Transverse colon (tissue), 4 donors: ENCODE results near the gene TENM4. TPM values are rescaled to one million over a fixed set of nuclear protein-coding genes. Genes with fewer than 3 reads are reported as not detected.

Source experiments
- DNase-seq: peaks from one replicate; pipeline ENCODE4 v3.0.0-alpha.2; 2019
- H3K27ac ChIP-seq, 4 donors: fragments of 200-600 bp; sonication (generic); 2 replicates each; pipeline ENCODE4 v1.5.1; 2016 to 2018; ENCODE audit warnings: inconsistent platforms in 4 of 4
- H3K27me3 ChIP-seq: fragments of 200-600 bp; sonication (generic); 2 replicates; pipeline ENCODE4 v1.5.1; 2017; ENCODE audit warnings: inconsistent platforms
- H3K36me3 ChIP-seq, 4 donors: fragments of 200-600 bp; sonication (generic); 2 replicates each; pipeline ENCODE4 v1.5.1; 2017 to 2019; ENCODE audit warnings: inconsistent platforms in 4 of 4
- H3K4me1 ChIP-seq, 4 donors: fragments of 200-600 bp; sonication (generic); 2 replicates each; pipeline ENCODE4 v1.5.1; 2017 to 2020; ENCODE audit warnings: inconsistent platforms in 4 of 4
- H3K4me3 ChIP-seq, 4 donors: fragments of 200-600 bp; sonication (generic); 1 replicate in 1 of 4; 2 replicates in 3 of 4; pipeline versions ENCODE4 v1.5.1 to v1.6.1; 2017 to 2019; ENCODE audit warnings: inconsistent platforms in 4 of 4
- H3K9me3 ChIP-seq, 2 donors: fragments of 200-600 bp; sonication (generic); 2 replicates each; pipeline ENCODE4 v1.5.1; 2017 to 2019; ENCODE audit warnings: inconsistent platforms in 2 of 2
- EP300 ChIP-seq: sonication (generic); formaldehyde crosslinking; IDR thresholded peaks from one replicate; pipeline ENCODE4 v1.6.1; 2017; ENCODE audit warnings: antibody characterized with exemption, low read depth
- POLR2A ChIP-seq: fragments of 450-650 bp; IDR thresholded peaks from one replicate; pipeline ENCODE4 v1.6.1; 2016; ENCODE audit warnings: antibody characterized with exemption, mild to moderate bottlenecking, moderate library complexity
- POLR2AphosphoS5 ChIP-seq, 3 donors: sonication (generic); formaldehyde crosslinking; IDR thresholded peaks; one replicate each; pipeline ENCODE4 v1.6.1; 2016; ENCODE audit warnings: antibody characterized with exemption in 3 of 3
- WGBS, 2 donors: methylation state at CpG; one replicate each; pipeline ENCODE4 v1.1.5; 2018; ENCODE audit warnings: low coverage in 1 of 2; 5-methylcytosine and 5-hydroxymethylcytosine counted together
- in situ Hi-C, 4 donors: fragments of 200-750 bp; cut with MboI; loops; one replicate each; pipeline versions ENCODE4 v1.15.0 to v1.15.1; 2017; ENCODE audit warnings: low sequenced_read_pairs in 3 of 4, low pct_ligation_motif_present in 1 of 4, low pct_unique_long_range_greater_than_20kb in 1 of 4
- intact Hi-C: fragments of 100-400 bp; cut with DNase I; formaldehyde crosslinking; loops from one replicate; pipeline ENCODE4 v1.15.1; 2023; ENCODE audit warnings: low total_unique reads
- total RNA-seq, 4 donors: library from RNA; depleted of rRNA; stranded (reverse); fragments of >200 nt; gene quantifications; one replicate each; pipeline ENCODE4 v1.1.0, GENCODE V29; 2016
- TF ChIP-seq, protein P1 (sequence below), 5 experiments: fragments of 200-600 bp in 3 of 5; fragments of 450-650 bp in 2 of 5; sonication (generic) in 3 of 5; IDR thresholded peaks; 1 replicate in 2 of 5; 2 replicates in 3 of 5; pipeline ENCODE4 v1.5.1; 2016 to 2017; ENCODE audit warnings: antibody characterized with exemption in 5 of 5, inconsistent platforms in 3 of 5, mild to moderate bottlenecking in 2 of 5, moderate library complexity in 1 of 5

TENM4 gene
- total RNA-seq, 4 donors from 2014 or later: 0.14 to 0.79 (median 0.39) TPM

- WGBS, 2 donors: 83 to 92% methylated on average over 2 to 4 of the region's 4 CpGs
- Histone ChIP-seq H3K9me3 (no peaks in the 10 kb centered on the region), H3K27me3 (peaks cover 5% of the 10 kb centered on the region), H3K36me3 (no peaks in the 10 kb centered on the region), H3K4me3 (no peak overlapping the region), H3K4me1 (no peaks in the 10 kb centered on the region), H3K27ac (no peak overlapping the region)
- in situ Hi-C loops: no loop called here
- no peak for TF ChIP-seq POLR2A
- TF ChIP-seq POLR2AphosphoS5 (IDR thresholded peaks at IDR 0.05): no peak
- TF ChIP-seq EP300: no peak
- TF ChIP-seq, protein P1, sequence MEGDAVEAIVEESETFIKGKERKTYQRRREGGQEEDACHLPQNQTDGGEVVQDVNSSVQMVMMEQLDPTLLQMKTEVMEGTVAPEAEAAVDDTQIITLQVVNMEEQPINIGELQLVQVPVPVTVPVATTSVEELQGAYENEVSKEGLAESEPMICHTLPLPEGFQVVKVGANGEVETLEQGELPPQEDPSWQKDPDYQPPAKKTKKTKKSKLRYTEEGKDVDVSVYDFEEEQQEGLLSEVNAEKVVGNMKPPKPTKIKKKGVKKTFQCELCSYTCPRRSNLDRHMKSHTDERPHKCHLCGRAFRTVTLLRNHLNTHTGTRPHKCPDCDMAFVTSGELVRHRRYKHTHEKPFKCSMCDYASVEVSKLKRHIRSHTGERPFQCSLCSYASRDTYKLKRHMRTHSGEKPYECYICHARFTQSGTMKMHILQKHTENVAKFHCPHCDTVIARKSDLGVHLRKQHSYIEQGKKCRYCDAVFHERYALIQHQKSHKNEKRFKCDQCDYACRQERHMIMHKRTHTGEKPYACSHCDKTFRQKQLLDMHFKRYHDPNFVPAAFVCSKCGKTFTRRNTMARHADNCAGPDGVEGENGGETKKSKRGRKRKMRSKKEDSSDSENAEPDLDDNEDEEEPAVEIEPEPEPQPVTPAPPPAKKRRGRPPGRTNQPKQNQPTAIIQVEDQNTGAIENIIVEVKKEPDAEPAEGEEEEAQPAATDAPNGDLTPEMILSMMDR (IDR thresholded peaks at IDR 0.05): no peak
- intact Hi-C loops: no loop called here
- no peak for DNase-seq
These were observed 746.7 kb downstream of the TENM4 start for GRCh38 chr11:78694152-78694551.

GRCh38 chr11:78691215-78691614, 749.6 kb downstream of the TENM4 start:
- H3K27ac ChIP-seq: no peak overlapping the region
- DNase-seq: no peak
- 59 to 60% methylated on average over 1 to 2 of the region's 2 CpGs for WGBS, 2 donors
- no peaks in the 10 kb centered on the region for H3K9me3 ChIP-seq
- no peaks in the 10 kb centered on the region for H3K4me1 ChIP-seq
- TF ChIP-seq POLR2A: no peak
- TF ChIP-seq POLR2AphosphoS5 (IDR thresholded peaks at IDR 0.05): no peak
- no peak for TF ChIP-seq EP300
- TF ChIP-seq, protein P1 (IDR thresholded peaks at IDR 0.05): no peak
- H3K27me3 ChIP-seq: no peaks in the 10 kb centered on the region
- intact Hi-C loops: no loop called here
- in situ Hi-C loops: no loop called here
- no peaks in the 10 kb centered on the region for H3K36me3 ChIP-seq
- H3K4me3 ChIP-seq: no peak overlapping the region

- TF ChIP-seq, protein P1 (IDR thresholded peaks at IDR 0.05): no peak
- TF ChIP-seq POLR2A (no peak), EP300 (no peak), POLR2AphosphoS5 (IDR thresholded peaks at IDR 0.05) (no peak)
- intact Hi-C loops: no loop called here
- H3K27ac ChIP-seq: no peak overlapping the region
- no peaks in the 10 kb centered on the region for H3K9me3 ChIP-seq
- no peaks in the 10 kb centered on the region for H3K36me3 ChIP-seq
- WGBS, 2 donors: 67 to 68% methylated on average over 2 of the region's 2 CpGs
- H3K4me3 ChIP-seq: no peak overlapping the region
- no peak for DNase-seq
- H3K4me1 ChIP-seq: no peaks in the 10 kb centered on the region
- in situ Hi-C loops: no loop called here
- H3K27me3 ChIP-seq: no peaks in the 10 kb centered on the region
These were observed 750.4 kb downstream of the TENM4 start for GRCh38 chr11:78690352-78690987.

GRCh38 chr11:78689585-78690153, 751.2 kb downstream of the TENM4 start:
- no peak overlapping the region for H3K27ac ChIP-seq
- intact Hi-C loops (no loop called here), in situ Hi-C loops (no loop called here)
- DNase-seq: no peak
- WGBS, 2 donors: 78% methylated on average over 5 of the region's 5 CpGs; no CpG with 5 or more reads in 1 of the 2 donors
- no peaks in the 10 kb centered on the region for H3K9me3 ChIP-seq
- H3K4me3 ChIP-seq: no peak overlapping the region
- no peaks in the 10 kb centered on the region for H3K4me1 ChIP-seq
- TF ChIP-seq POLR2A (no peak), POLR2AphosphoS5 (IDR thresholded peaks at IDR 0.05) (no peak), EP300 (no peak)
- TF ChIP-seq, protein P1 (IDR thresholded peaks at IDR 0.05): no peak
- no peaks in the 10 kb centered on the region for H3K27me3 ChIP-seq
- no peaks in the 10 kb centered on the region for H3K36me3 ChIP-seq
